HCT116 (cell line): ENCODE data around the gene KNSTRN. TPM values are rescaled to one million over a fixed set of nuclear protein-coding genes. Genes with fewer than 3 reads are reported as not detected.

ENCODE experiments used
- ATAC-seq: fragments of 200-7000 bp; cut with Tn5 transposase; 2 replicates; pipeline ENCODE4 v1.9.1; 2020; ENCODE audit warnings: mild to moderate bottlenecking, moderate library complexity
- BruUV-seq: library from RNA; stranded (reverse); fragments of 400-500 nt; replicated peaks from 2 replicates; lab custom pipeline; 2021; lab: Mats Ljungman, UMichigan
- CTCF ChIA-PET: fragments of 300-600 bp; sonication (Branson Sonifier 250); formaldehyde crosslinking; loops from one replicate; lab custom pipeline; 2021; ENCODE audit warnings: antibody characterized with exemption; lab: Charles Lee
- POLR2A ChIA-PET: fragments of 300-600, 350-600 bp; sonication (Branson Sonifier 250); formaldehyde crosslinking; loops from one replicate; lab custom pipeline; 2021; ENCODE audit warnings: antibody characterized with exemption; lab: Charles Lee
- RAD21 ChIA-PET, 2 experiments: fragments of 300-600 bp; sonication (Branson Sonifier 250); formaldehyde crosslinking; loops; one replicate each; lab custom pipeline; 2023; ENCODE audit warnings: low total read pairs in 2 of 2; ENCODE audit not compliant: uncharacterized antibody in 2 of 2, unreplicated experiment in 2 of 2, low non-redundant PET in 1 of 2; lab: Charles Lee
- DNase-seq: peaks from one replicate; pipeline ENCODE4 v3.0.0-alpha.2; 2010; ENCODE audit warnings: low read depth, low spot score
- H2AFZ ChIP-seq: fragments of 200-600 bp; shearing (Covaris generic), sonication (generic); 2 replicates; pipeline ENCODE4 v1.6.1; 2017; ENCODE audit warnings: low read depth, mixed run types, mixed read lengths, antibody characterized with exemption, low read length; ENCODE audit not compliant: poor library complexity, severe bottlenecking
- H3K27ac ChIP-seq: 2 replicates; pipeline ENCODE4 v1.5.1; 2012; ENCODE audit warnings: low read depth, low read length
- H3K27me3 ChIP-seq: fragments of 200-600 bp; sonication (generic); 2 replicates; pipeline ENCODE4 v1.6.1; 2016; ENCODE audit warnings: mixed run types, low read length, mixed read lengths; ENCODE audit not compliant: insufficient read depth
- H3K36me3 ChIP-seq, 2 experiments: fragments of 200-500 bp in 1 of 2; fragments of 200-600 bp in 1 of 2; sonication (Bioruptor generic) in 1 of 2; sonication (generic) in 1 of 2; 2 replicates each; pipeline versions ENCODE4 v1.5.1 to v1.6.1; 2014 to 2016; ENCODE audit warnings: low read length in 2 of 2, inconsistent platforms in 1 of 2, mixed read lengths in 1 of 2, mixed run types in 1 of 2; ENCODE audit not compliant: insufficient read depth in 2 of 2, control insufficient read depth in 1 of 2
- H3K4me1 ChIP-seq, 2 experiments: fragments of 200-600 bp in 1 of 2; sonication (generic) in 1 of 2; 2 replicates each; pipeline versions ENCODE4 v1.5.1 to v1.6.1; 2012 to 2017; ENCODE audit warnings: low read length in 2 of 2, inconsistent platforms in 1 of 2, mild to moderate bottlenecking in 1 of 2, mixed read lengths in 1 of 2, mixed run types in 1 of 2, moderate library complexity in 1 of 2; ENCODE audit not compliant: insufficient read depth in 2 of 2, control insufficient read depth in 1 of 2
- H3K4me2 ChIP-seq: fragments of 200-600 bp; sonication (generic); 2 replicates; pipeline ENCODE4 v1.6.1; 2017; ENCODE audit warnings: mixed run types, low read length, mixed read lengths
- H3K4me3 ChIP-seq, 2 experiments: fragments of 200-600 bp in 1 of 2; sonication (generic) in 1 of 2; replicated peaks in 1 of 2; 2 replicates each; pipeline ENCODE4 v1.5.1; 2011 to 2016; ENCODE audit warnings: low read length in 2 of 2, control low read depth in 1 of 2, low read depth in 1 of 2, mild to moderate bottlenecking in 1 of 2, mixed read lengths in 1 of 2, mixed run types in 1 of 2
- H3K79me2 ChIP-seq: fragments of 200-600 bp; sonication (generic); 2 replicates; pipeline ENCODE4 v1.6.1; 2017; ENCODE audit warnings: mild to moderate bottlenecking, mixed run types, low read length, moderate library complexity, mixed read lengths; ENCODE audit not compliant: insufficient read depth
- H3K9ac ChIP-seq: fragments of 200-600 bp; sonication (generic); 2 replicates; pipeline ENCODE4 v1.6.1; 2016; ENCODE audit warnings: low read length, mixed read lengths
- H3K9me2 ChIP-seq: fragments of 200-600 bp; sonication (generic), shearing (Covaris generic); 2 replicates; pipeline ENCODE4 v1.6.1; 2017; ENCODE audit warnings: mixed run types, mild to moderate bottlenecking, moderate library complexity; ENCODE audit not compliant: insufficient read depth
- H3K9me3 ChIP-seq, 2 experiments: fragments of 200-500 bp in 1 of 2; fragments of 200-600 bp in 1 of 2; sonication (Bioruptor generic) in 1 of 2; sonication (generic) in 1 of 2; 2 replicates each; pipeline ENCODE4 v1.6.1; 2014 to 2017; ENCODE audit warnings: low read length in 2 of 2, mixed read lengths in 2 of 2, inconsistent platforms in 1 of 2, low read depth in 1 of 2, mild to moderate bottlenecking in 1 of 2, mixed run types in 1 of 2, moderate library complexity in 1 of 2; ENCODE audit not compliant: control insufficient read depth in 1 of 2, insufficient read depth in 1 of 2
- H4K20me1 ChIP-seq: fragments of 200-600 bp; sonication (generic), shearing (Covaris generic); 2 replicates; pipeline ENCODE4 v1.6.1; 2017; ENCODE audit warnings: mixed run types, mild to moderate bottlenecking, moderate library complexity; ENCODE audit not compliant: insufficient read depth
- CBX3 ChIP-seq: IDR thresholded peaks from 2 replicates; pipeline ENCODE4 v1.6.1; 2012; ENCODE audit warnings: low read depth
- CEBPB ChIP-seq: IDR thresholded peaks from 2 replicates; pipeline ENCODE4 v1.6.1; 2012; ENCODE audit warnings: low read depth
- CTCF ChIP-seq, 3 experiments: fragments of 200-600 bp in 1 of 3; sonication (generic) in 1 of 3; IDR thresholded peaks in 2 of 3; conservative IDR thresholded peaks in 1 of 3; 2 replicates each; pipeline ENCODE4 v1.5.1; 2012 to 2017; ENCODE audit warnings: low read depth in 2 of 3, low read length in 2 of 3, antibody characterized with exemption in 1 of 3, borderline replicate concordance in 1 of 3, control low read depth in 1 of 3, mild to moderate bottlenecking in 1 of 3, mixed read lengths in 1 of 3, mixed run types in 1 of 3, moderate library complexity in 1 of 3; ENCODE audit not compliant: insufficient read depth in 1 of 3
- ELF1 ChIP-seq: IDR thresholded peaks from 2 replicates; pipeline ENCODE4 v1.6.1; 2012; ENCODE audit warnings: low read depth, borderline replicate concordance
- EZH2 ChIP-seq: fragments of 200-600 bp; sonication (generic); IDR thresholded peaks from 2 replicates; pipeline ENCODE4 v1.6.1; 2017; ENCODE audit warnings: antibody characterized with exemption, mixed run types
- EZH2phosphoT487 ChIP-seq: fragments of 200-600 bp; IDR thresholded peaks from 2 replicates; pipeline ENCODE4 v1.6.1; 2018; ENCODE audit warnings: antibody characterized with exemption, borderline replicate concordance
- FOSL1 ChIP-seq: IDR thresholded peaks from 2 replicates; pipeline ENCODE4 v1.6.1; 2012; ENCODE audit warnings: low read depth
- JUND ChIP-seq: IDR thresholded peaks from 2 replicates; pipeline ENCODE4 v1.6.1; 2012
- POLR2A ChIP-seq: IDR thresholded peaks from 2 replicates; pipeline ENCODE4 v1.7.0; 2011; ENCODE audit warnings: borderline replicate concordance; ENCODE audit not compliant: insufficient read depth, insufficient read length; ENCODE audit errors: extremely low read depth
- POLR2AphosphoS5 ChIP-seq: IDR thresholded peaks from 2 replicates; pipeline ENCODE4 v1.6.1; 2011; ENCODE audit warnings: mild to moderate bottlenecking, low read depth, low read length, moderate library complexity
- SIN3A ChIP-seq: IDR thresholded peaks from 2 replicates; pipeline ENCODE4 v1.6.1; 2012; ENCODE audit warnings: low read depth
- SRF ChIP-seq: IDR thresholded peaks from 2 replicates; pipeline ENCODE4 v1.6.1; 2012; ENCODE audit warnings: low read depth
- TCF7L2 ChIP-seq: IDR thresholded peaks from 2 replicates; pipeline ENCODE4 v1.7.0; 2011; ENCODE audit warnings: borderline replicate concordance, inconsistent platforms; ENCODE audit not compliant: insufficient read depth, insufficient read length; ENCODE audit errors: extremely low read depth
- ZBTB33 ChIP-seq: IDR thresholded peaks from 2 replicates; pipeline ENCODE4 v1.6.1; 2011; ENCODE audit warnings: mild to moderate bottlenecking, low read length, moderate library complexity; ENCODE audit not compliant: insufficient replicate concordance; ENCODE audit errors: extremely low read depth
- ZFX ChIP-seq: fragments of 450-650 bp; IDR thresholded peaks from 2 replicates; pipeline ENCODE4 v1.6.1; 2017
- ZNF274 ChIP-seq: fragments of 200-500 bp; sonication (Bioruptor generic); IDR thresholded peaks from 2 replicates; pipeline ENCODE4 v1.6.1; 2014; ENCODE audit warnings: mild to moderate bottlenecking, low read depth, low read length, inconsistent platforms
- intact Hi-C: fragments of 100-400 bp; cut with micrococcal nuclease; formaldehyde crosslinking; loops from 2 replicates; pipeline ENCODE4 v1.10.0; 2022
- total RNA-seq: library from RNA; stranded (reverse); gene quantifications from one replicate; pipeline ENCODE4 v1.2.1, GENCODE V29; 2021; ENCODE audit not compliant: unreplicated experiment
- TF ChIP-seq, protein P1 (sequence below): IDR thresholded peaks from 2 replicates; pipeline ENCODE4 v1.6.1; 2012
- TF ChIP-seq, protein P2 (sequence below): IDR thresholded peaks from 2 replicates; pipeline ENCODE4 v1.6.1; 2012

The KNSTRN gene
- total RNA-seq, 1 experiment from 2014 or later = 84.1 TPM

DNA sequence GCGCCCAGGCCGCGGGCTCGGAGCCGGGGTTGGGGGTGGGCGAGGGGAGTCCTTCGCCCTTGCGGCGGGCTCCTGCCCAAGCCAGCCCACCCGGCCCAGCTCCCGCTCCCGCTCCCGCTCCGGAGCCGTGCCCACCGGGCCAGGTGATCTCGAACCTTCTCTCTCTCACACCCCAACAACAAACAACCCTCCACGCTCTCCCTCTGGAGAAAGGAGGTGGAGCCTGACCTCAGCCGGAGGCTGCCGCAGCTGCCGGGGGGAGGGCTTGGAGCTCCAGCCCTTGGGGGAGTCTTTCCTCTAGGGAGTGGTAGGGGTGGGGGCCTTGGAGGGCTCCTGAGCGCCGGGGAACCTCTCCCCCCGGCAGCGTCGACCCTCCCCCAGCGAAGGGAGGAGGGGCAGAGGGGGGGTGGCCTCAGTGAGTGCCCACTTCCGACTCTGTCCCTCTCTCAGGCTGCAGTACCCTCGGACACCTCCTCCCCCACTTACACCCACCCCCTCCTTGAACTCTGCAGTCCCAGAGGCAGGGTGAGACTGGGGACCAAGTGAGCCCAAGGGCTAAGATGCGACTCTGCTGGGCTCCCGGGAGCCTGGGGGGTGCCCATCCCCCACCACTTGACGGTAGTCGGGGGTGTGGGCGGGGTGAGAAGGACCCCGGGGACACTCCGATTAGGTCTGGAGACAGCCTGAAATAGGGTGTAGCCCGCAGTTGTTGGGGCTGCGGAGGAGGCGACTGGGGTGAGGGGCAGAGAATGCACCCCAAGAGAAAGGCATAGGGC lies 53.8 kb downstream of the KNSTRN start:
- ChIA-PET RAD21 (no interaction called here), POLR2A (no interaction called here), CTCF (no interaction called here)
- DNase-seq (no peak), ATAC-seq (no peak)
- no TSS peak for BruUV-seq
- TF ChIP-seq, protein P1, sequence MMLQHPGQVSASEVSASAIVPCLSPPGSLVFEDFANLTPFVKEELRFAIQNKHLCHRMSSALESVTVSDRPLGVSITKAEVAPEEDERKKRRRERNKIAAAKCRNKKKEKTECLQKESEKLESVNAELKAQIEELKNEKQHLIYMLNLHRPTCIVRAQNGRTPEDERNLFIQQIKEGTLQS = no peak
- TF ChIP-seq ELF1 = no peak
- TF ChIP-seq EZH2phosphoT487 = no peak
- TF ChIP-seq, protein P2, sequence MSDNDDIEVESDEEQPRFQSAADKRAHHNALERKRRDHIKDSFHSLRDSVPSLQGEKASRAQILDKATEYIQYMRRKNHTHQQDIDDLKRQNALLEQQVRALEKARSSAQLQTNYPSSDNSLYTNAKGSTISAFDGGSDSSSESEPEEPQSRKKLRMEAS = no peak
- no peak for TF ChIP-seq TCF7L2
- no peak for TF ChIP-seq ZFX
- TF ChIP-seq CBX3 = no peak
- TF ChIP-seq ZBTB33 = no peak
- TF ChIP-seq POLR2A = no peak
- TF ChIP-seq CTCF (IDR thresholded peaks at IDR 0.05 in 2 of 3, conservative IDR thresholded peaks at IDR 0.05 in 1 of 3; ENCODE audit: borderline replicate concordance in 1 of 3, insufficient read depth in 1 of 3, low read depth in 2 of 3, low read length in 2 of 3) = no peak
- TF ChIP-seq EZH2 = no peak
- TF ChIP-seq ZNF274 = no peak
- no peak for TF ChIP-seq SIN3A
- no peak for TF ChIP-seq SRF
- no peak for TF ChIP-seq FOSL1
- TF ChIP-seq CEBPB = no peak
- TF ChIP-seq POLR2AphosphoS5 = no peak
- no peak for TF ChIP-seq JUND
- no peak overlapping the region for H3K4me3 ChIP-seq
- no peaks in the 10 kb centered on the region for H3K27me3 ChIP-seq
- no peaks in the 10 kb centered on the region for H4K20me1 ChIP-seq
- no peak overlapping the region for H3K9ac ChIP-seq
- no peaks in the 10 kb centered on the region for H3K9me2 ChIP-seq
- no peaks in the 10 kb centered on the region for H3K79me2 ChIP-seq
- intact Hi-C loops = no loop called here
- no peaks in the 10 kb centered on the region for H3K9me3 ChIP-seq
- H3K4me1 ChIP-seq = peaks cover 7 to 15% of the 10 kb centered on the region in 2 experiments; a peak in 3 of 4 replicates
- H3K36me3 ChIP-seq = no peaks in the 10 kb centered on the region
- H3K4me2 ChIP-seq = no peak overlapping the region
- no peak overlapping the region for H2AFZ ChIP-seq
- no peak overlapping the region for H3K27ac ChIP-seq
